HG03575 (cell line): ENCODE measurements around the gene IWS1.

Source experiments
- ATAC-seq: cut with Tn5 transposase; IDR thresholded peaks from one replicate; pipeline ENCODE4 v1.9.1; 2021; ENCODE audit not compliant: unreplicated experiment, insufficient number of reproducible peaks, low FRiP score; ENCODE audit errors: extremely low read depth

Gene IWS1

DNA sequence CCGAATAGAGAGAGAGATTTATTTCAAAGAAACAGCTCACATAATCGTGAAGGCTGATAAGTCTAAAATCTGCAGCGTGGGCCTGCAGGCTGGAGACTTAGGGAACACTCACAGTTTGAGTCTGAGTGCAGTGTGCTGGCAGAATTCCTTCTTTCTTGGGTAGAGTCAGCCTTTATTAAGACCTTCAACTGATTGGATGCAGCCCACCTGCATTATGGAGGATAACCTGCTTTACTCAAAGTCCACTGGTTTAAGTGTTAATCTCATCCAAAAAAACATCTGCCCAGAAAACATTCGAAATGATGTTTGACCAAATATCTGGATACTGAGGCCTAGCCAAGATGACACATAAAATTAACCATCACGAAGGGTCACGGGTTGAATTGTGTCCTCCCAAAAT lies 91.8 kb downstream of the IWS1 start:
- no peak for ATAC-seq

DNA sequence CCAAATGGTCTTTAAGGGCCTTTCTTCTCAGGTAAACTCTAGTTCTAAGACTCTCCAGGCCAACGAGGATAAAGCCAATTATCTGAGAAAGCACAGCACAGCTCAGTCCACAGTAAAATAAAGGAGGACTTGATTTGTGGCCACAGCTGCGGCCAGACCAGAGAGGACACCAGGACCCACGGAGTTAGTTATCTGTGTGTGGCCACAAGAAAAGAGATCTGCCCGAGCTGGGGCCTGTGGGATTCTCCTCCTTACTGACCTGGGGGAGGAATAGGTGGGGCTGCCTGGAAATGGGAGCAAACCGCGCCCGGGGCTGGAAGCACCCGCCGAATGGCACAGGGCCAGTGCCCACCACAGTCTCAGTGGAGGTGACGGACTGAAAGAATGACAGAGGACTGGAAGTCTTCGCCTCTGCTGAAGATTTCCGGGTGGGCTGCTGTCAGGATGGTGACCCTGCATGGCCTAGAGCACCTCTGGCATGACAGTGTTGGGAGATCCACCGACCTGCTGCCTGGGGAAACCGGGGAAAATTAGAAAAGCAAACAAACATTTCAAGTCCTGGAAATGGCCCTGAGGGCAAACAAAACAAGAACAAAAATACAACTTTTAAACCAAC lies 94.8 kb downstream of the IWS1 start:
- ATAC-seq = no peak
